WERI-Rb-1 (cell line): ENCODE data around the gene ZNF784.

Experiments
- DNase-seq: peaks from one replicate; pipeline ENCODE4 v3.0.0-alpha.2; 2020
- H3K27ac ChIP-seq: fragments of 250-450 bp; sonication (Bioruptor Pico); 2 replicates; pipeline ENCODE4 v1.5.1; 2020; ENCODE audit warnings: mild to moderate bottlenecking, moderate library complexity
- H3K27me3 ChIP-seq: fragments of 250-450 bp; sonication (Bioruptor Pico); 2 replicates; pipeline ENCODE4 v1.5.1; 2021; ENCODE audit warnings: mild to moderate bottlenecking, low read depth, moderate library complexity; ENCODE audit not compliant: insufficient read depth, severe bottlenecking
- H3K36me3 ChIP-seq: fragments of 250-450 bp; sonication (Bioruptor Pico); 2 replicates; pipeline ENCODE4 v1.5.1; 2020; ENCODE audit warnings: mild to moderate bottlenecking, moderate library complexity
- H3K4me3 ChIP-seq: 2 replicates; pipeline ENCODE4 v1.5.1; 2011; ENCODE audit warnings: low read depth, mild to moderate bottlenecking, control low read depth, low read length
- H3K9me3 ChIP-seq: fragments of 250-450 bp; sonication (Bioruptor Pico); 2 replicates; pipeline ENCODE4 v1.5.1; 2021; ENCODE audit warnings: mild to moderate bottlenecking, moderate library complexity; ENCODE audit not compliant: severe bottlenecking
- TF ChIP-seq, protein P1 (sequence below): IDR thresholded peaks from 2 replicates; pipeline ENCODE4 v1.5.1; 2011; ENCODE audit warnings: low read depth, mild to moderate bottlenecking, control low read depth, inconsistent platforms, low read length

Gene ZNF784

DNA sequence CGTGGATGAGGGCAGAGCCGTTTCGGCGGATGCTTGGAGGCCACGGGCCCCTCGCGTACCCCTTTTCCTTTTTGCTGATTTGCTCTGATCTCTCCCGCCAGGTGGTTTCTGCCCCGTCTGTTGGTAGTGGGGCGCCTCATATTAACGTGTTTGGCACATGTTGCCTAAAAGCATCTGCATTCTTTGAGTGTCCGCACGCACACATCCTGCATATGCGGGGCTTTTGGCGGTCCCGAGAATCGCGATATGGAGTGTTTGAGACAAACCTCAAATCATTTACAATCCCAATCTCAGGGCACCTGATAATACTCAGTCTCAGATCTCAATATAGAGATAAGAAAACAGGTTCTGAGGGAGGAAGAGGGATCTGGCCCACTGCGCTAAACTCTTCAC is 31.3 kb upstream of the ZNF784 start:
- Histone ChIP-seq H3K27ac (peak overlapping the region; percentile 99), H3K4me3 (peak overlapping the region; percentile 99), H3K36me3 (peaks cover 57% of the 10 kb centered on the region), H3K27me3 (no peaks in the 10 kb centered on the region), H3K9me3 (no peaks in the 10 kb centered on the region)
- TF ChIP-seq, protein P1, sequence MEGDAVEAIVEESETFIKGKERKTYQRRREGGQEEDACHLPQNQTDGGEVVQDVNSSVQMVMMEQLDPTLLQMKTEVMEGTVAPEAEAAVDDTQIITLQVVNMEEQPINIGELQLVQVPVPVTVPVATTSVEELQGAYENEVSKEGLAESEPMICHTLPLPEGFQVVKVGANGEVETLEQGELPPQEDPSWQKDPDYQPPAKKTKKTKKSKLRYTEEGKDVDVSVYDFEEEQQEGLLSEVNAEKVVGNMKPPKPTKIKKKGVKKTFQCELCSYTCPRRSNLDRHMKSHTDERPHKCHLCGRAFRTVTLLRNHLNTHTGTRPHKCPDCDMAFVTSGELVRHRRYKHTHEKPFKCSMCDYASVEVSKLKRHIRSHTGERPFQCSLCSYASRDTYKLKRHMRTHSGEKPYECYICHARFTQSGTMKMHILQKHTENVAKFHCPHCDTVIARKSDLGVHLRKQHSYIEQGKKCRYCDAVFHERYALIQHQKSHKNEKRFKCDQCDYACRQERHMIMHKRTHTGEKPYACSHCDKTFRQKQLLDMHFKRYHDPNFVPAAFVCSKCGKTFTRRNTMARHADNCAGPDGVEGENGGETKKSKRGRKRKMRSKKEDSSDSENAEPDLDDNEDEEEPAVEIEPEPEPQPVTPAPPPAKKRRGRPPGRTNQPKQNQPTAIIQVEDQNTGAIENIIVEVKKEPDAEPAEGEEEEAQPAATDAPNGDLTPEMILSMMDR, result no peak
- no peak for DNase-seq

DNA sequence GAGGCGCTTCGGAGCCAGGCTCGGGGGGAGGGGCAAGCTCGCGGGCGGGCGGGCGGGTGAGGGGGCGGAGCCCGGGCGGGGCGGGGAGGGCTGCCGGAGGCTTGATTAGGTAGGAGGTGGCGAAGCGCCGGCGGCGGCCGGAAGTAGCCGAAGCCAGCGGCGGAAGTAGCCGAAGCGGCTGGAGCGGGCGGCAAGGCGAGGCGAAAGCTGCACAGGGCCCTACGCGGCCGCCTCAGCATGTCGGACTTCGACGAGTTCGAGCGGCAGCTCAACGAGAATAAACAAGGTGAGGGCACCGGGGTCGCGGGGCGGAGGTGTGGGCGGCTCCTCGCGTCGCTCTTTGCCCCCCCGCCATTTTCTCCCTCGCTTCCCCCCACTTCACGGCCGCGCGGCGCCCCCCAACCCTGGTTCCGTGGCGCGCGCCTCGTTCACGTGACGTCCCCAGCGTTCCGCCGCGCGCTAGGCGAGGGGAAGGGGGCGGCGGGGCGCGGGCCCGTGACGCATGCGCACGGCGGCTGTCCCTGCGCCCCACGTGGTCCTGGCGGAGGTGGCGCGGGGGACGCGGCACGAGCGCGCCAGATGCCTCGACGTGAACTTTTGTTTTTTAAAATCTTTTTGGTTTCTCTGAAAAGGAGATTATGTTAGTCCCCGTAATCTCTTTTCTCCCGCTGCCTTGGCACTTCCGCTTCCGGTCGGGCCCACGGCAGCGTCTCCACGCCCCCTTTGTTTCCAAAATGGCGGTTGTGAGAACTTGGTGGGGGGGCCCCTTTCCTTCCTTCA is 30.7 kb upstream of the ZNF784 start, which contains the start of gene U2AF2:
TSS of gene U2AF2 (plus strand) at position 168 of the 780 bp plus-strand sequence. CDS start at position 238, 70 bp downstream.
- TF ChIP-seq, protein P1, result no peak
- Histone ChIP-seq H3K36me3 (peaks cover 55% of the 10 kb centered on the region), H3K27me3 (no peaks in the 10 kb centered on the region), H3K27ac (peak within 1 kb of the TSS; percentile 99), H3K9me3 (no peaks in the 10 kb centered on the region), H3K4me3 (peak within 1 kb of the TSS; percentile 99)
- DNase-seq, result peak; percentile 94

DNA sequence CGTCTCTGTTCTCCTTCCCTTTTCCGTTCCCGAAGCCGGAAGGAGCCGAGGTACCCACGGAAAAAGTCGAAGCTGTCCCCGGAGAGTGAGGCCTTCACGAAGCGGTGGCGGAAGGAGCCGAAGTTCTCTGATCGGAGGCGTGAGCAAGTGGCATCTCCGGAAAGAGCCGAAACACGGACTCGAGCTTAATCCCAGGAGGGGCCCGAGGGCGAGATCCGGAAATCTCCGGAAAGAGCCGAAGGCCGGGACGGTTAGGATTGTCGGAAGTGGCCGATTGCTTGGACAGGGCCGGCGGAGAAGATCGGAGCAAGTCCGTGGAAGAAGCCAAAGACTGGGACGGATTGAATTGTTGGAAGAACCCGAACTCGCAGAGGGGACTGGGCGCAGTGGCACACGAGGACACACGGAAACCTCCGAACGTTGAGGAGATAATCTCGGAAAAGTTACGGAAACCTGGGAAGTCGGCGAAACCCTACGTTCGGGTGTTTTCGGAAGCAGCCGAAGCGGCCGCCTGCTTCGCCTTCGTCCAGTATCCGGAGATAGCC is 30.0 kb upstream of the ZNF784 start:
- Histone ChIP-seq H3K4me3 (peak overlapping the region; percentile 99), H3K36me3 (peaks cover 53% of the 10 kb centered on the region), H3K9me3 (no peaks in the 10 kb centered on the region), H3K27me3 (no peaks in the 10 kb centered on the region), H3K27ac (peak overlapping the region; percentile 99)
- TF ChIP-seq, protein P1, result no peak
- peak; percentile 99 for DNase-seq

DNA sequence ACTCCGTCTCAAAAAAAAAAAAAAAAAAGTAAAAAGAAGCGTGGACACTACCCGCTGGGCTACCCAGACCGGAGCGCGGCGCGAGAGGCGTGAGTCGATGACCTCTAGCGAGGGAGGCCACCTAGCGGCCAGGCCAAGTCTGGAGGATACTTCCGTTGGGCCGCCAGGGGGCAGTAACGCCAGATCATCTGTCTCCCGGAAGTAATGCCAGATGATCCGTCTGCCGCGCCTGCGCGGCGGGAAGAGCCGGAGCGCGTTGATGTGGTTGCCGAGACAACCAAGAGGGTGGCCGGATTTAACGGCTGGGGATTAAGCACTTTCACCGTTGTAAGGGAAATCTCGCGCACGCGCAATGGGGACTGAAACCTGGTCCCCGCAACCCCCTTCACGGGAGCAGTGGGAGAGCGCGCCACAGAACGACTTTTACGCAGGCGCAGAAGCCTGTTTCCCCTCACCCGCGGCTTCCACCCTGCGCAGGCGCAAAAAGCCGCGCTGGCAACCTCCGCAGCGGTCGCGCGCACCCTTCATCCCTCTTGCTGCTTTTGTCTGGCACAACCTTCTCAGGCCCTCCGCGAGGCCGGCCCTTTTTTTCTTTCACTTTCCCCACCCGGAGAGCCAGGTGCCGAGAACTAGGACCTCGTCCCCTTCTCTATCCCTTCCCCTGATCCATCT is 29.4 kb upstream of the ZNF784 start:
- peak; percentile 99 for DNase-seq
- H3K27ac ChIP-seq, result peak overlapping the region; percentile 99
- no peaks in the 10 kb centered on the region for H3K27me3 ChIP-seq
- TF ChIP-seq, protein P1, result peak; percentile 98
- peaks cover 48% of the 10 kb centered on the region for H3K36me3 ChIP-seq
- H3K4me3 ChIP-seq, result peak overlapping the region; percentile 99
- no peaks in the 10 kb centered on the region for H3K9me3 ChIP-seq

DNA sequence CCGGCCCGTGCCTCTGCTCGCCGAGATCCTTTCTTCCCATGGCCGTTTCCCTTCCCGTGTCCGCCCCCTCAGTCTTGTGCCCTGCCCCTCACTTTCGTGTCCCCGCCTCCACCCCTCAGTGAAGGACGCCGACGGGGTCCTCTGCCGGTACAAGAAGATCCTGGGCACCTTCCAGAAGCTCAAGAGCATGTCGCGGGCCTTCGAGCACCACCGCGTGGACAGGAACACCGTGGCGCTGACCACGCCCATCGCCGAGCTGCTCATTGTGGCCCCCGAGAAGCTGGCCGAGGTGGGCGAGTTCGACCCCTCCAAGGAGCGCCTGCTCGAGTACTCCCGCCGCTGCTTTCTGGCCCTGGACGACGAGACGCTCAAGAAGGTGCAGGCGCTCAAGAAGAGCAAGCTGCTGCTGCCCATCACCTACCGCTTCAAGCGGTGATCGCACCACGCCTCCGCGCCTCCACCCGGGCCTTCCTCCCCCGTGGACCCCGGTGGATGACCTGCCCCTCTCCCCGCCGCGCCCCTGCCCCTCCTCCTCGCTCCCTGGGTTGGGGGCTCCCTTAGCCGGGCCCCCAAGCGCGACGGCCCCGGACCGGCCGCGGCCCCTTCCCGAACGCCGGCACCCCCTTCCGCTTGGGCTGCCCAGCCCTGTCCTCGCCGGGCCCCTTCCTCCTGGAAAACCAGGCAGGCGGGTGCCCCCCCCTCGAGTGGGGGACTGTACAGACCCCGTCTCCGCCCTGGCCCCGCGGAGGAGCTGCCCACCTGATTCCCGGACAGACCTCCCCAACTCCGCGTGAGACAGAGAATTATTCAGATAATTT is 28.2 kb upstream of the ZNF784 start:
- DNase-seq, result no peak
- peaks cover 39% of the 10 kb centered on the region for H3K36me3 ChIP-seq
- no peaks in the 10 kb centered on the region for H3K27me3 ChIP-seq
- no peak overlapping the region for H3K27ac ChIP-seq
- H3K9me3 ChIP-seq, result no peaks in the 10 kb centered on the region
- TF ChIP-seq, protein P1, result no peak
- H3K4me3 ChIP-seq, result no peak overlapping the region
